NOMO-1 treated with dmso at 0.1 percent for 144 hours (cell line): ENCODE data around the gene ELP6.
"Not testable (repeated sequence)": the region's sequence is repeated elsewhere in the genome, so short reads cannot be mapped to it uniquely, and the experiment has no call there.

Source experiments
- DNase-seq: peaks from one replicate; lab custom pipeline; 2025; ENCODE audit not compliant: unreplicated experiment; lab: John Stamatoyannopoulos, UW

ELP6 gene

DNA sequence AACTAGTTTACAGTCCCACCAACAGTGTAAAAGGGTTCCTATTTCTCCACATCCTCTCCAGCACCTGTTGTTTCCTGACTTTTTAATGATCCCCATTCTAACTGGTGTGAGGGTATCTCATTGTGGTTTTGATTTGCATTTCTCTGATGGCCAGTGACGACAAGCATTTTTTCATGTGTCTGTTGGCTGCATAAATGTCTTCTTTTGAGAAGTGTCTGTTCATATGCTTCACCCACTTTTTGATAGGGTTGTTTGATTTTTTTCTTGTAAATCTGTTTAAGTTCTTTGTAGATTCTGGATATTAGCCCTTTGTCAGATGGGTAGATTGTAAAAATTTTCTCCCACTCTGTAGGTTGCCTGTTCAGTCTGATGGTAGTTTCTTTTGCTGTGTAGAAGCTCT, 45.2 kb downstream of the ELP6 start:
- not testable (repeated sequence) for DNase-seq

GRCh38 chr3:47464588-47464987, 48.9 kb downstream of the ELP6 start:
- DNase-seq = peak; percentile 69

- not testable (repeated sequence) for DNase-seq
These were observed 53.9 kb downstream of the ELP6 start for GRCh38 chr3:47459534-47460085.

DNA sequence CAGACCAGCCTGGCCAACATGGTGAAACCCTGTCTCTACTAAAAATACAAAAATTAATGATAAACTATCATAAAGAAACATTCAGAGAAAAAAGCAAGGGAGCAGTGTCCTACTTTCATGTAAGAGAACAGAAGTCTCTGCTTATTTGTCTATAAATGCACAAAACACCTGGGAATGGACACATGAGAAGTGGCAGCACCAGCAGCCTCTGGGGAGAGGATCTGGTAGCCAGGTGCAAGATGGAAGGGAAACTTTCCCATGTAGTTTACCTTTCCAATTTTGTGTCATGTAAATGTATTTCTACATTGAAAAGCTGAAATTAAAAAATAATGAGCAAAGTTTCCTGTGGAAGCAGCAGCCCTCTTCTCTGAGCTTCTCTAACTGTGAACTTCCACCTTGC, 56.5 kb downstream of the ELP6 start:
- no peak for DNase-seq

DNA sequence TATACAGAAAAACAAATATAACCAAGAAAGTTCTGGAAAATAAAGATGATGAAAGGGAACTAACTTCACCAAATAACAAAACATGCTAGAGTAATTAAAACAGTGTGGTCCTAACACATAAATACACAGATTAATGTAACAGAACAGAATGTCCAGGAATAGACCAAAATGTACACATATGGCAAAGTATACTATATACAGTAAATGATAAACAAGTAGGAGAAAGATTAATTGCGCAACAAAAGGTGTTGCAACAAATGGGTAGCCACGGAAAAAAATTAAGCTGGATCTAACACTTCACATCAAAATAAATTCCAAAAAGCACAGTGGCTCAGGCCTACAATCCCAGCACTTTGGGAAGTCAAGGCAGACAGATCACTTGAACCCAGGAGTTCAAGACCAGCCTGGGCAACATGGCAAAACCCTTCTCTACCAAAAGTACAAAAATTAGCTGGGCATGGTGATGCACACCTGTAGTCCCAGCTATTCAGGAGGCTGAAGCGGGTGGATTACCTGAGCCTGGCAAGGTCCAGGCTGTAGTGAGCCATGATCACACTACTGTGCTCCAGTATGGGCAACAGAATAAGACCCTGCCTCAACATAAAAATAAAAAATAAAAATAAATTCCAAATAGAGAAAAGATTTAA, 57.6 kb downstream of the ELP6 start:
- DNase-seq = no peak

DNA sequence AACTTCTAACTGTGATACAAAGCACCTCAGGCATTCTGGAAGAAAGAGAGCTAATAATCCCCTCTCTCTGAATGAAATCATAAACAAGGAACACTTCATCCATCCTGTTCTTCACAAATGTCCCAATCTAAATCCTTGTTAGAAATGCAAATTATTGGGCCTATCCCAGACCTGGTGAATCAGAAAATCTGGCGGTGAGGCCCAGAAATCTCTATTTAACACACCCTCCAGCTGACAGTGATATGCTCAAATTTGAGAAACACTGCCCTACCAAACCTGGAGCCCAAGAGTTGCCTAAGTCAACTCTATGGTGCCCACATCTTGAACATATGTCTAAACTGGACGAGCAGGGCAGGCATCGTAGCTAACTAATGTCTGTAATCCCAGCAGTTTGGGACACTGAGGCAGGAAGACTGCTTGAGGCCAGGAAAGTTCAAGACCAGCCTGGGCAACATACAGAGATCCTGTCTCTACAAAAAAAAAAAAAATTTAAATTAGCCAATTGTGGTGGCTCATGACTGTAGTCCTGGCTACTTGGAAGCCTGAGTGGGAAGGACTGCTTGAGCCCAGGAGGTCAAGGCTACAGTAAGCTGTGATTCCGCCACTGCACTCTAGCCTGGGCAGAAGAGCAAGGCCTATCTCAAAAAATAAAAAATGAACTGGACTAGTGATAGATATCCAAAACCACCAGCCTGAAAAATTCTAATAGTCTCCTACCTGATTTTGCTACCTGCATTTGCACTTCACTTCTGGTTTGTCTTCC, 60.9 kb downstream of the ELP6 start:
- no peak for DNase-seq
